Panc1 (cell line): ENCODE measurements around the gene MUC2.

Experiments
- CTCF ChIP-seq: fragments of 450-650 bp; IDR thresholded peaks from 2 replicates; pipeline ENCODE4 v1.5.1; 2017; ENCODE audit warnings: mild to moderate bottlenecking
- TCF7L2 ChIP-seq: IDR thresholded peaks from 2 replicates; pipeline ENCODE4 v1.6.1; 2011; ENCODE audit warnings: mild to moderate bottlenecking, low read depth, low read length, inconsistent platforms

DNA sequence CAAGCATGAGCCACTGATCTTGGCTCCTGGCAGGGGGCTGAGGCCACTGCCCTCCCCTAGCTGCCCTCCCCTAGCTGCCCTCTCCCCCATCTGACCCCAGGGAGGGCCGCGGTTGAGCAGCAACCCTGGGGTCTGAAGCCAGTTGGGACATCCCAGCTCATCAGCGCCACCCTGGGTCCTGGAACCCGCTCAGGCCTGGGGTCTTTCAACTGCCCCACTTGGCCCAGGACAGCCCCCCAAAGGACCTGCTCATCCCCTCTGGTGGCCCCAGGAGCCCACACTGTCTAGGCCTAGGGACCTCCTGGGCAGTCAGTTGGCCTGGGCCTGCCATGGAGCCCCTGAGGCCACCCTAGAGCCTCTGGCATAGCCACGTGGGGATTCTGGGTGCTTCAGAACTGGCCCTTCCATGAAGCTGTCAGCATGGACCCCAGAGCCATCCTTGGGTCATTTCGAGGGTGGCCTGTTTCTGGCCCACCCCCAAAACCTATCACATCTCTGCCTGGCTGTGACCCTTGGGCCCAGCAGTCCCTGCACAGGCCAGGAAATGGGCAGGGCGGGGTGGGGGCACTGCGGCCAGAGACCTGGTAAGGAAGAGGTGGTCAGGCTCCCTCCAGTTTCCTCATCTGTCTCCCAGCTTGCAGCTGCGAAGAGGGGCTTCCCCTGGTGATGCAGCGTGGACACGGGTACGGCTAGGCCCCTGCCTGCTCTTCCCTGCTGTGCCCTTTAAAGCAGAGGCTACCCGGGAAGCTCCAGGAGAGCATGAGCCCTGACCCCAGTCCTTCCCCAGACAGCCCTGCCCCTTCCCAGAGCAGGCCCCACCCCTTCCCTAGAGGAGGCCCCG is 37.9 kb downstream of the MUC2 start:
- no peak for TF ChIP-seq CTCF
- TF ChIP-seq TCF7L2 = no peak
